Activated gamma-delta T cell treated with Interleukin-2 at 50 U/mL for 16 hours (primary cell): Measurements from ENCODE around the gene PTGES3.
"Not testable (repeated sequence)": the region's sequence is repeated elsewhere in the genome, so short reads cannot be mapped to it uniquely, and the experiment has no call there.

Experiments
- DNase-seq: peaks from one replicate; pipeline ENCODE4 v3.0.0-alpha.2; 2020

Gene PTGES3

DNA sequence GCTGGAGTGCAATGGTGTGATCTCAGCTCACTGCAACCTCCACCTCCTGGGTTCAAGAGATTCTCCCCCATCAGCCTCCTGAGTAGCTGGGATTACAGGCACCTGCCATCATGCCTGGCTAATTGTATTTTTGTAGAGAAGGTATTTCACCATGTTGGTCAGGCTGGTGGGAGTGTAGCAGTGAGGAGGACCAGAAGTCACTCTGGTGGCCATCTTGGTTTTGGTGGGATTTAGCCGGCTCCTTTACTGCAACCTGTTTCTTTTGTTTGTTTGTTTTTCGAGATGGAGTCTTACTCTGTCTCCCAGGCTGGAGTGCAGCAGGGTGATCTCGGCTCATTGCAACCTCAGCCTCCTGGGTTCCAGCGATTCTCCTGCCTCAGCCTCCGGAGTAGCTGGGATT lies 16.4 kb upstream of the PTGES3 start:
- not testable (repeated sequence) for DNase-seq

DNA sequence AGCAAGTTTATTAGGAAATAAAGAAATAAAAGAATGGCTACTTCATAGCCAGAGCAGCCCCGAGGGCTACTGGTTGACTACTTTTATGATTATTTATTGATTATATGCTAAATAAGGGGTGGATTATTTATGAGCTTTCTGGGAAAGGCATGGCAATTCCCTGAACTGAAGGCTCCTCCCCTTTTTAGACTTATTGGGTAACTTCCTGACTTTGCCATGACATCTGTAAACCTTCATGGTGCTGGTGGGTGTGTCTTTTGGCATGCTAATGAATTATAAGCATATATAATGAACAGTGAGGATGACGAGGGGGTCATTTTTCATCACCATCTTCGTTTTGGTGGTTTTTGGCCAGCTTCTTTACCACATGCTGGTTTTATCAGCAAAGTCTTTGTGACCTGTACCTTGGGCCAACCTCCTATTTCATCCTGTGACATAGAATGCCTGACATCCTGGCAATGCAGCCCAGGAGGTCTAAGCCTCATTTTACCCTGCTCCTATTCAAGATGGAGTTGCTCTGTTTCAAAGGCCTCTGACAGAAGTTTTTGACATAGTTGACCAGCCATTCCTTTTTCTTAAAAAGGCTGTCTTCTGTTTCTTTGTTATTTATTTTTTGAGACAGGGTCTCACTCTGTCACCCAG lies 11.1 kb upstream of the PTGES3 start:
- no peak for DNase-seq

DNA sequence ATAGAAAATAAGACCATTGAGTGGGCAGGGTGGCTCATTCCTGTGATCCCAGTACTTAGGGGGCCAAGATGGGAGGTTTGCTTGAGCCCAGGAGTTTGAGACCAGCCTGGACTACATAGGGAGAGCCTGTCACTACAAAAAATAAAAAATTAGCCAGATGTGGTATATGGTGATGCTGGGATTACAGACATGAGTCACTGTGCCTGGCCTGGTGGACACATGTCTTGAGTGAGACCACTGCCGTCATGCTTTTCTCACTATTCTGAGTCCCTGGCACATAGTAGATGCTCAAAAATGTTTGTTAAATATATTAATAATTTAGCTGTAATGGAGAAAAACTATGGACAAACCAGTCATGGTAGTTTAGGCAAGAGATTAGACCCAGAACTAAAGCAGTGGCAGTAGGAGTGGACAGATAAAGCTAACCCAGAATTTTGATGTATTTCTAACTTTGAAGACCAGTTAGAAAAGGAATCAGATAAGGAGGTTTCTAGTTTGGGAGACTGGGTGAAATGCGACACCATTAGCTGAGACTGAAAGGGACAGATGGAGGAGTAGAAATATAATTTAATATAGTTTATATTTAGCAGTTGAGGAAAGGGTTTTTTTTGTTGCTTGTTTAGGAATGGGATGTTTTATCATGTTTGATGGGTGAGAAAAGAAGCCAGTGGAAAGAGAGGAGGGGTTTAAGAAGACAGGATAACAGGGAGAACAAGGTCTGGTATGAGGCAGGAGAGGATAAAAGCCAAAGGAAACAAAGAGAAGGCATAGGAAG lies 7.4 kb upstream of the PTGES3 start:
- DNase-seq = no peak

DNA sequence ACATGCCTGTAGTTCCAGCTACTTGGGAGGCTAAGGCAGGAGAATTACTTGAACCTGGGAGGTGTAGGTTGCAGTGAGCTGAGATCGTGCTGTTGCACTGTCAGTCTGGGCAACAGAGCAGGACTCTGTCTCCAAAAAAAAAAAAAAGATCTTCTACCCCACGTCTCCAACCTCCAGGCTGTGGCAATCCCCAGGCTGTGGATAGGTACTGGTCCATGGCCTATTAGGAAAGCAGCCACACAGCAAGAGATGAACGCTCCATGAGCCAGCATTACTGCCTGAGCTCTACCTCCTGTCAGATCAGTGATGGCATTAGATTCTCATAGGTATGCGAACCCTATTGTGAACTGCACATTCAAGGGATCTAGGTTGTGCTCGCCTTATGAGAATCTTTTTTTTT lies 6.1 kb upstream of the PTGES3 start:
- no peak for DNase-seq

DNA sequence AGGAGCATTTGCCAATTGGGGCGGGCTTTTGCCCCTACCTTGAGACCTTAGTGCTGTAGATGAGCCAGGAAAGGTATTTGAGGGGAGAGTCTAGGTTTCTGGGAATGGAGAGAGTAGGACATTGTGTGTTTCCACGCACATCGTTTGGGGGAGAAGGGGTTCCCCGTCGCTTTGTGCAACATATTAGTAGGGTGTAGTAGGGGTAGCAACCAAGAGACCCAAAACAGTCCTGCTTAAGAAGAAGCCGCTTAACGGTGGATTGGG lies 694 bp upstream of the PTGES3 start:
- no peak for DNase-seq

DNA sequence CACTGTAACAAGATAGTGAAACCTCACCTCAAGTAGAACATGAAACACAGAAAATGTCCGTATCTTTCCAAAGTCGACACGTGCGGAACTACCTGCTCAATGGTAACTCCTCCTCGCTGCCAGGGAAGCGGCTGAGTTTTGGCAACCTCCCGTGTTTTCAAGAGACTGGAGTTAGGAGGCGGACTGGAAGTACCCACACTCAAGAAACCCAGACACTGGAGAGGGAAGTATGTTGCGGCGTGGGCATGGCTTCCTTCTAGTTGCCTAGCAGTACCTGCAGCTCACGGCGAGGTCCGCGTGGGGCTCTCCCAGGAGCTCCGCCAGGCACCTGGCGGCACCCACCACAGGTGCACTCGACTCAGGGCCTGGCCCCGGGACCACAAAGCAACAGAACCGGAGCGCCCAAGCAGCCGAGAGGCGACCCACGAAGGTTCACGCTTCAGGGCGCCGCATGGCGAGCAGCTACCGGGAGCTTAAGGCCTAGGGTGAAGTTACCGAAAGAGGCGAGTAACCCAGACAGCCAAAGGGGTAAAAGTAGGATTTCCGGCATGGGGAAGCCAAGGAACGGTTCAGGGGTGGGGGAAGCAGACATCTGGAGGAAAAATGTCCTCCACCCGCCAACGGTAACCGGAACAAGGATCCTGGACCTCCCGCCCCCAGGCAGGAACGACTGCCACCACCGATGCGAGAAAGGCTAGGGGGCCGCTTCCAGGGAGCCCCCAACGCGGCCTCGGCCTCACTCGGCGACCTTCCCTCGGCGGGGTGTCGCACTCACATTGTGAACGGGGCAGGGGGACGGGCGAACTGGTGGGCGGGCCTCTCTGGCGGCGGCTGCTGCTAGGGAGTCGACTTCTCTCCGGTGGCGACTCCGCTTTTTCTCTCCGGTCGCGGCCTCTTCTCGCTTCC lies 608 bp downstream of the PTGES3 start:
- DNase-seq = peak; percentile 77

DNA sequence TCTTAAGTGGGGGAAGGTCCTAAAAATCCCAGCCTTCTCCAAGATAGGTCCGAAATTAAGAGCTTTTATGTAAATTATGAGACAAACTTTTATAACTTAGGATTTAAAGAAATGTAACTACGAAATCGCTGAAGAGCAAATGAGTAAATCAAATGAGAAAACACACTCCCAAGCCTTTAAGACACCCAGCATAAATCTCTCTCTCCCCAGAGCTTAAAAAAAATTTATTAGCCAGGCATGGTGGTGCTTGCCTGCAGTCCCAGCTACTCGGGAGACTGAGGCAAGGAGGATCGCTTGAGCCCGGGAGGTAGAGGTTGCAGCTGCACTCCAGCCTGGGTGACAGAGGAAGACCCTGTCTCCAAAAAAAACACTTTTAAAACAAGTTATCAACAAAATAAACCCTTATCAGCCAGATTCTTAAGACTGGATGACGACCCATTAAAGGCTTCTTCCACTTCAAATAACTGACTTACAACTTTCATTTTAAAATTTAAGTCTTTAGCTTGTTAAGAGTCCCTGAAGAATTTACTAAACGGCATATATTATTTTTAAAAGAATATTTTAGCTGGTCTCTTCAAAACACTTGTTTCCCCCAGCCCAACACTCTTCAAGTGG lies 3.2 kb downstream of the PTGES3 start:
- DNase-seq = no peak

DNA sequence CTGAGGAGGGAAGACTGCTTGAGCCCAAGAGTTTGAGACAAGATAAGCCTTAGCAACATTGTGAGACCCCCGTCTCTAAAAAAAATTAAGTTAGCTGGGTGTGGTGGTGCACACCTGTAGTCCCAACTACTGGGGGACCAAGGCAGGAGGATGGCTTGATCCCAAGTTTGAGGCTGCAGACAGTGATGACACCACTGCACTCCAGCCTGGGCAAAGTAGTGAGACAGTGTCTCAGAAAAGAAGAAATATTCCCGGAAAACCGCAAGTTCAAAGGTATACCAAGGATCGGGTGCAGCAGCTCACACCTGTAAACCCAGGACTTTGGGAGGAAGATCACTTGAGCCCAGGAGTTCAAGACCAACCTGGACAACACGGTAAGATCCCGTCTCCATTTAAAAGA lies 5.8 kb downstream of the PTGES3 start:
- DNase-seq = no peak

DNA sequence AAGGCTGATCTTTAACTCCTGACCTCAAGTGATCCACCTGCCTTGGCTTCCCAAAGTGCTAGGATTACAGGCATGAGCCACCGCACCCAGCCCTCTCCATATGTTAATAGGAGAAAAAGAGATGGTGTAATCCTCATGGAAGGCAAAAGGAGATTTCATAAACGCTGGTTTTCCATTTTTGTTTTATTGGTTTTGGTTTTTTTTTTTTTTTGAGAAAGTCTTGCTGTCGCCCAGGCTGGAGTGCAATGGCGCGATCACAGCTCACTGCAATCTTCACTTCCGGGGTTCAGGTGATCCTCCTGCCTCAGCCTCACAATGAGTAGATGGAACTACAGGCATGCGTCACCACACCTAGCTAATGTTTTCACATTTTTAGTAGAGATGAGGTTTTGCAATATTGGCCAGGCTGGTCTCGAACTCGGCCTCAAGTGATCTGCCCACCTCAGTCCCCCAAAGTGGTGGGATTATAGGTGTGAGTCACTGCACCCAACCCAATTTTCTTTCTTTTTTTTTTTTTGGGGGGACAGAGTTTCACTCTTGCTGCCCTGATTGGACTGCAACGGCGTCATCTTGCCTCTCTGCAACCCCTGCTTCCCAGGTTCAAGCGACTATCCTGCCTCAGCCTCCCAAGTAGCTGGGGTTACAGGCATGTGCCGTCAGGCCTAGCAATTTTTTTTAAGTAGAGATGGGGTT lies 8.1 kb downstream of the PTGES3 start:
- DNase-seq = no peak

DNA sequence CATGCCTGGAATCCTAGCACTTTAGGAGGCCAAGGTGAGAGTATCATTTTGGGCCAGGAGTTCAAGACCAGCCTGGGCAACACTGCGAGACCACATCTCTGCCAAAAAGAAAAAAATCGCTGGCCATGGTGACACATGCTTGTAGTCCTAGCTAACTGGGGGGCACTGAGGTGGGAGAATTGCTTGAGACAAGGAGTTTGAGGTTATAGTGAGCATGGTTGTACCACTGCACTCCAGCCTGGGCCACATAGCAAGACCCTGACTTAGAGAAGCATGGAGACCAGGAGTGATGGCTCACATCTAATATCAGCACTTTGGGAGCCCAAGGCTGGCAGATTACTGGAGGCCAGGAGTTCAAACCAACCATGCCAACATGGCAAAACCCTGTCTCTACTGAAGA lies 9.2 kb downstream of the PTGES3 start:
- DNase-seq = no peak

DNA sequence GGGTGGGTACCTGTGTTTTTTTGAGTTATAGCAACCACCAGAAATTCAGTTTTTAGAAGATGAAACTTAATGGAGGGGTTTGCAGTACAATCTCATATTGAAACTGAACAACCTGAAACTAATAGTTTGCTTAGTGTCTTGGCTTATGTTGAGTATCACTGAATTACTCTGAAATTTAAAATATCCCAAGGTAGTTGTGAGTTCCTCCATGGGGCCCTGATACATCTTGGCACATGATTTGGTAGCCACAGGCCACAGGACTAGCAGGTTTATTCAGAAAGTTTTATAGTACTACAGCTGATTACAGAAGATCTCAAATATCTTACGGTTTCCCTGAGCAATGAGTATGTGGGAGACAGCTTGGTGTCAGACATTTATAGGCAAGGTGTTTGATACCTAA lies 10.4 kb downstream of the PTGES3 start:
- no peak for DNase-seq

DNA sequence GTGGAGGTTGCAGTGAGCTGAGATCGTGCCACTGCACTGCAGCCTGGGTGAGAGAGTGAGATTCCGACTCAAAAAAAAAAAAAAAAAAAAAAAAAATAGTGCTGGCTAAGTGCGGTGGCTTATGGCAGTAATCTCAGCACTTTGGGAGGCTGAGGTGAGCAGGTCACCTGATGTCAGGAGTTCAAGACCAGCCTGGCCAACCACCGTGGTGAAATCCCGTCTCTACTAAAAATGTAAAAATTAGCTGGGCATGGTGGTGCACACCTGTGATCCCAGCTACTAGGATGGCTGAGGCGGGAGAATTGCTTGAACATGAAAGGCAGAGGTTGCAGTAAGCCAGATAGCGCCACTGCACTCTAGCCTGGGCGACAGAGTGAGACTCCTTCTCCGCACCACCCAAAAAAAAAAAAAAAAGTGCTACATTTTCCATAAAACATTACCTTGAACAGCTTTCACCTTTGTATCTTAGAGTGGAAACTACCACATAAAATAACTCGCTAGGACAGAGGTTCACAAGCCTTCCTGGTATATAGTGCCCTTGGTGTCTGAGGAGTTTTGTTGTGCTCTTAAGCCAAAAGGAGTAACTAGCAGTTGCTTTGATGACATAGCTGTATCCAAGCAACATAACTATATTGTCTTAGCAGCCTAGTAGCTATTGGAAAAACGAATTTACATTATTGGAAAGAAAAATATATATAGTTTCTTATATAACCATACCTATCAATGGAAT lies 11.1 kb downstream of the PTGES3 start:
- no peak for DNase-seq

DNA sequence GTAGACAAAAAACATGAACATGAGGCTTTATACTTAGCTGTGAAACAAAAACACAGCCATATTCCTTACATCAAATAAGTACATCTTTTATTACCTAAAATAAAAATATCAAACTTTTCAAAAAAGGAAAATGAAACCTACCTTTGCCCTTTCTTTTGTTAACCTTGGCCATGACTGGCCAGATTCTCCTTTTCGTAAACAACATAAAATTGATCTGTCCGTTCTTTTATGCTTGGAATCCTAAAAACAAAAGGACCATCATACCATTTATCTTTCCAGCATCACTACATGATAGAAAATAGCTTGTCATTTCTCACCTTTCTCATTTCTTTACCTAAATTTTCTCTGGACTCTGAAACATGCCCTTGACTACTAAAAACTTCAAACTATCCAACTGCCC lies 16.5 kb downstream of the PTGES3 start:
- no peak for DNase-seq

DNA sequence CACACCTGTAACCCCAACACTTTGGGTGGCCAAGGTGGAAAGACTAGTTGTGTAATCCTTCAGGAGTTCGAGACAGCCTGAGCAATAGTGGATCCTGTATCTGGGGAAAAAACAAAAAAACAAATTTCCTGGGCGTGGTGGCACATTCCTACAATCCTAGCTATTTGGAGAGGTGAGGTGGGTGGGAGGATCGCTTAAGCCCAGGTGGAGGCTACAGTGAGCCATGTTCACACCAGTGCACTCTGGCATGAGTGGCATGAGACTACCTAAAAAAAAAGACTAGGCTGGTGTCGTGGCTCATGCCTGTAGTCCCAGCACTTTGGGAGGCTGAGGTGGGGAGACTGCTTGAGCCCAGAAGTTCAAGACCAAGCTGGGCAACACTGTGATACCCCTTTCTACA lies 17.2 kb downstream of the PTGES3 start:
- DNase-seq = no peak

DNA sequence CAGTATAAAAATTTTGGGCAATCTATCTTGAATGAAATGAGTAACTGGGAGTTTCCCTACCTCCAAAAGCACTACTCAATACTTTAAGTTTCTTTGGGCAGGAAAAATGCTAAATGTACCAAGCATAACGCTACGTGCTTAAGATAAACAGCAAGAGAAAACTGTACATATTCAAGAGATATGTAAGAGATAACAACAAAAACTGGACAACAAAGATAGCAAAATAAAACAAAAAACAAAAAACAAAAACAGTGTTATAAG lies 20.0 kb downstream of the PTGES3 start:
- DNase-seq = no peak

DNA sequence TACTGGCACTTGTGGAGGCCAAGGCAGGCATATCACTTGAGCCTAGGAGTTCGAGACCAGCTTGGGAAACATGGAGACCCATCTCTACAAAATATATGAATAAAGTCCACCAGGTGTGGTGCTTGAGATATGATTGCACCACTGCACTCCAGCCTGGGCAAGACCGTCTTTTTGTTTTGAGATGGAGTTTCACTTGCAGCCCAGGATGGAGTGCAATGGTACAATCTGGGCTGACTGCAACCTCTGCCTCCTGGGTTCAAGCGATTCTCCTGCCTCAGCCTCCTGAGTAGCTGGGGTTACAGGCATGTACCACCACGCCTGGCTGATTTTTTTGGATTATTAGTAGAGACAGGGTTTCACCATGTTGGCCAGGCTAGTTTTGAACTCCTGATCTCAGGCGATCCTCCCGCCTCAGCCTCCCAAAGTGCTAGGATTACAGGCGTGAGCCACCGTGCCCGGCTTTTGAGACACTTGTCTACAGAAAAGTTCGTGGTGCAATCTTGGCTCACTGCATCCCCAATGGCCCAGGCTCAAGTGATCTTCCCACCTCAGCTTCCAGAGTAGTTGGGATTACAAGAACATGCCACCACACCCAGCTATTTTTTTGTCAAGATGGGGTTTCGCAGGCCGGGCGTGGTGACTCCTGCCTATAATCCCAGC lies 26.0 kb downstream of the PTGES3 start:
- no peak for DNase-seq

DNA sequence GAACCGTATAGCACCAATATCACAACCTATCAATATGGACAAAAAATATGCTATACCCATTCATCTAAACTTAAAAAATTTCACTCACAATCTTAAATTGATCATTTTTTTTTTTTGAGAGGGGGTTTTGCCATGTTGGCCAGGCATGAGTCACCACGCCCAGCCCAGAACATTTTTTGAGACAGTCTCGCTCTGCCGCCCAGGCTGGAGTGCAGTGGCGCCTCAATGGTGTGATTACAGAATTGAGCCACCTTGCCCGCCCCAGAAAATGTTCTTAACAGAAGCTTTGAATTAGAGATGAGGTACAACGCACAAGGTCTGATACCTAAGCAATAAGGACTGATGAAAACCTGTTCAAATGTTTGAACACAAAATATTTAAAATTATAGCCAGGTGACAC lies 26.5 kb downstream of the PTGES3 start:
- DNase-seq = no peak

DNA sequence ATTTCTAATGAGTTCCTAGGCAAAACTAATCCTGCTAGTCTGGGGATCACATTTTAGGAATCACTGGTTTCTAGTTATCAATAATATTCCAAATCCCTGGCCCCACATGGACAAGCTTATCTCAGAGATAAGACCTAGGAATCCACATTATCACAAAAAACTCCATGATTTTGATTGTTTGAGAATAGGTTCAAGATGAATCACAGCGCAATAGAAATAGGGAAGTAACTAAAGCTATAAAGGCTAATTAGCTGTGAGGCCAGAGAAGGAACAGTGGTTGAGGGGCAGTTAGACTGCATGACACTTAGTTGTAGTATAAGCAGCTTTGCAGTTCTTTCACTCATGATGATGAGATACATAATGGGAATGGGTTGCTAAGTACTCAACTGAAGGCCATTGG lies 29.2 kb downstream of the PTGES3 start:
- DNase-seq = no peak

DNA sequence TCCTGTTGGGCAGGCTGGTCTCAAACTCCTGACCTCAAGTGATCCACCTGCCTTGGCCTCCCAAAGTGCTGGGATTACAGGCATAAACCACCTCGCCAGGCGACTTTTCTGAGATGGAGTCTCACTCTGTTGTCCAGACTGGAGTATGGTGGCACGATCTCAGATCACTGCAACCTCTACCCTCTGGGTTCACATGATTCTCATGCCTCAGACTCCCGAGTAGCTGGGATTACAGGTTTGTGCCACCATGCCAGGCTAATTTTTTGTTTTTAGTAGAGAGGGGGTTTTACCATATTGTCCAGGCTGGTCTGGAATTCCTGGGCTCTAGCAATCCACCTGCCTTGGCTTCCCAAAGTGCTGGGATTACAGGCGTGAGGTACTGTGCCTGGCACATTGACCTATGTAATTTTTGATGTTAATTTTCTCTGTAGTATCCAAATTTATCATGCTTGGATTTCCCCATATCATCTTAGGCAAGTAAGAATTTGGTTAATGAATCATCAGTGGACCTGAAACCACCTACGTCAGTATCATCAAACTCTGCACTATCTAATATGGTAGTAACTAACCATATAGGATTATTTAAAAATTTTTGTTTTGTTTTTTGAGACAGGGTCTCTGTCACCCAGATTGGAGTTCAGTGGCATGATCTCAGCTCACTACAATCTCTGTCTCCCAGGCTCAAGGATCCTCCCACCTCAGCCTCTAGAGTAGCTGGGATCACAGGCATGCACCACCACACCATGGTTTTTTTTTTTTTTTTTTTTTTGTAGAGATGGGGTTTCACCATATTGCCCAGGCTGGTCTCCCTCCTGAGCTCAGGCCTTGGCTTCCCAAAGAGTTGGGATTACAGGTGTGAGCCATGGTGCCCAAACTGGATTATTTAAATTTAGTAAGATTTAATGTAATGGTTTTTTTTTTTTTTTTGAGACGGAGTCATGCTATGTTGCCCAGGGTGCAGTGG lies 30.4 kb downstream of the PTGES3 start:
- no peak for DNase-seq

DNA sequence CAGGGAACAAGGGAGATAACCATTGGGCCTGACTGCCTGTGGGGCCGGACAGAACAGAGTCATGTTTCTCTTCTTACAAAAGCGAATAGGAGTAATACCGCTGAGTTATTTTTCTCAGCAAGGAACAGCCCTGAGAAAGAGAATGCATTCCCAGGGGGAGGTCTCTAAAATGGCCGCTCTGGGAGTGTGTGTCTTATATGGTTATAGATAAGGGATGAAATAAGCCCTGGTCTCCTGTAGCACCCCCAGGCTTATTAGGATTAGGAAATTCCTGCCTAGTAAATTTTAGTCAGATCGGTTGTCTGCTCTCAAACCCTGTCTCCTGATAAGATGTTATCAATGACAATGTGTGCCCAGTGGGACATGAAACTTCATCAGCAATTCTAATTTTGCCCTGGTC lies 34.3 kb downstream of the PTGES3 start:
- DNase-seq = not testable (repeated sequence)

DNA sequence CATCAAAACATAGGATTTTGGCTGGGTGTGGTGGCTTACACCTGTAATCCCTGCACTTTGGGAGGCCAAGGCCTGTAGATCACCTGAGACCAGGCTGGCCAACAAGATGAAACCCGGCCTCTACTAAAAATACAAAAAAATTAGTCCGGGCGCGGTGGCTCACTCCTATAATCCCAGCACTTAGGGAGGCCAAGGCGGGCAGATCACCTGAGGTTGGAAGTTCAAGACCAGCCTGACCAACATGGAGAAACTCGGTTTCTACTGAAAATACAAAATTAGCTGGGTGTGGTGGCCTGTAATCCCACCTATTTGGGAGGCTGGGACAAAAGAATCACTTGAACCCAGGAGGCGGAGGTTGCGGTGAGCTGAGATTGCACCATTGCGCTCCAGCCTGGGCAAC lies 40.1 kb downstream of the PTGES3 start:
- DNase-seq = not testable (repeated sequence)
